Measurements from ENCODE around the gene SPATA13.

DNA sequence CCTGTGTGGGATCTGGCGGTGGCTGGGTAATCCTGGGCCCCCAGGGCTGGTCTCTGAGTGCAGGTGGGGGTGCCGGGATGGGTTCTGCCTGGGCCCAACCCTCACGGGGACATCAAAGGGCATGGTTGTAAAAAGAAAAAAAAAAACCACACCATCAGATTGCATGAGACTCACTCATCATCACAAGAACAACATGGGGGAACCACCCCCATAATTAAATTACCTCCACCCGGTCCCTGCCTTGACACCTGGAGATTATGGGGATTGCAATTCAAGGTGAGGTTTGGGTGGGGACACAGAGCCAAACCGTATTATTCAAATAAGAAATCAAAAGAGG lies 163.2 kb downstream of the SPATA13 start:
- TF ChIP-seq, protein P1, sequence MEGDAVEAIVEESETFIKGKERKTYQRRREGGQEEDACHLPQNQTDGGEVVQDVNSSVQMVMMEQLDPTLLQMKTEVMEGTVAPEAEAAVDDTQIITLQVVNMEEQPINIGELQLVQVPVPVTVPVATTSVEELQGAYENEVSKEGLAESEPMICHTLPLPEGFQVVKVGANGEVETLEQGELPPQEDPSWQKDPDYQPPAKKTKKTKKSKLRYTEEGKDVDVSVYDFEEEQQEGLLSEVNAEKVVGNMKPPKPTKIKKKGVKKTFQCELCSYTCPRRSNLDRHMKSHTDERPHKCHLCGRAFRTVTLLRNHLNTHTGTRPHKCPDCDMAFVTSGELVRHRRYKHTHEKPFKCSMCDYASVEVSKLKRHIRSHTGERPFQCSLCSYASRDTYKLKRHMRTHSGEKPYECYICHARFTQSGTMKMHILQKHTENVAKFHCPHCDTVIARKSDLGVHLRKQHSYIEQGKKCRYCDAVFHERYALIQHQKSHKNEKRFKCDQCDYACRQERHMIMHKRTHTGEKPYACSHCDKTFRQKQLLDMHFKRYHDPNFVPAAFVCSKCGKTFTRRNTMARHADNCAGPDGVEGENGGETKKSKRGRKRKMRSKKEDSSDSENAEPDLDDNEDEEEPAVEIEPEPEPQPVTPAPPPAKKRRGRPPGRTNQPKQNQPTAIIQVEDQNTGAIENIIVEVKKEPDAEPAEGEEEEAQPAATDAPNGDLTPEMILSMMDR (IDR thresholded peaks at IDR 0.05; ENCODE audit: poor library complexity) = no peak
- TF ChIP-seq EZH2 (IDR thresholded peaks at IDR 0.05; ENCODE audit: borderline replicate concordance) = no peak
